SK-N-SH treated with all-trans-retinoic acid at 6 μM for 48 hours (cell line): ENCODE results near the gene SCN11A.

Experiments used
- ATAC-seq: fragments of 200-7000 bp; cut with Tn5 transposase; 3 replicates; pipeline ENCODE4 v1.9.1; 2020; ENCODE audit warnings: mild to moderate bottlenecking, moderate library complexity
- ARNTL ChIP-seq: fragments of 450-650 bp; formaldehyde crosslinking; IDR thresholded peaks from 2 replicates; pipeline ENCODE4 v1.5.0; 2020; ENCODE audit warnings: low read depth, mild to moderate bottlenecking, moderate library complexity, borderline replicate concordance
- BACH2 ChIP-seq: fragments of 250-450 bp; sonication (Bioruptor Pico); IDR thresholded peaks from 2 replicates; pipeline ENCODE4 v1.9.0; 2021; ENCODE audit warnings: mild to moderate bottlenecking, borderline replicate concordance
- CSDC2 ChIP-seq: fragments of 250-450 bp; sonication (Bioruptor Pico); IDR thresholded peaks from 2 replicates; pipeline ENCODE4 v1.5.0; 2020; ENCODE audit warnings: mild to moderate bottlenecking, moderate library complexity
- CSRNP3 ChIP-seq: fragments of 250-450 bp; sonication (Bioruptor Pico); IDR thresholded peaks from 2 replicates; pipeline ENCODE4 v1.5.1; 2021; ENCODE audit warnings: mild to moderate bottlenecking, moderate library complexity
- ESRRG ChIP-seq: fragments of 250-450 bp; sonication (Bioruptor Pico); IDR thresholded peaks from 2 replicates; pipeline ENCODE4 v1.6.1; 2021; ENCODE audit warnings: mild to moderate bottlenecking
- GLIS3 ChIP-seq: fragments of 250-450 bp; sonication (Bioruptor Pico); IDR thresholded peaks from 2 replicates; pipeline ENCODE4 v1.5.0; 2020; ENCODE audit warnings: mild to moderate bottlenecking, moderate library complexity
- ISL1 ChIP-seq: fragments of 250-450 bp; sonication (Bioruptor Pico); IDR thresholded peaks from 2 replicates; pipeline ENCODE4 v2.1.2; 2022; ENCODE audit warnings: mild to moderate bottlenecking, moderate library complexity
- OSR1 ChIP-seq: fragments of 250-450 bp; sonication (Bioruptor Pico); IDR thresholded peaks from 2 replicates; pipeline ENCODE4 v1.8.0; 2022; ENCODE audit warnings: moderate library complexity, mild to moderate bottlenecking, inconsistent platforms
- PATZ1 ChIP-seq: fragments of 250-450 bp; sonication (Bioruptor Pico); IDR thresholded peaks from 2 replicates; pipeline ENCODE4 v1.8.0; 2020; ENCODE audit warnings: mild to moderate bottlenecking, moderate library complexity, borderline replicate concordance
- POU6F1 ChIP-seq: fragments of 250-450 bp; sonication (Bioruptor Pico); IDR thresholded peaks from 2 replicates; pipeline ENCODE4 v1.8.0; 2021; ENCODE audit warnings: low read depth, mild to moderate bottlenecking, moderate library complexity, borderline replicate concordance
- PPARA ChIP-seq: fragments of 250-450 bp; sonication (Bioruptor Pico); IDR thresholded peaks from 2 replicates; pipeline ENCODE4 v1.5.0; 2020; ENCODE audit warnings: mild to moderate bottlenecking, borderline replicate concordance
- RARB ChIP-seq: fragments of 250-450 bp; sonication (Bioruptor Pico); IDR thresholded peaks from 2 replicates; pipeline ENCODE4 v1.8.0; 2021; ENCODE audit warnings: mild to moderate bottlenecking, moderate library complexity
- SNAI2 ChIP-seq: fragments of 250-450 bp; sonication (Bioruptor Pico); IDR thresholded peaks from 2 replicates; pipeline ENCODE4 v1.5.0; 2020; ENCODE audit warnings: mild to moderate bottlenecking, moderate library complexity
- TCF4 ChIP-seq: fragments of 250-450 bp; sonication (Bioruptor Pico); IDR thresholded peaks from 2 replicates; pipeline ENCODE4 v1.8.0; 2021; ENCODE audit warnings: mild to moderate bottlenecking, moderate library complexity, borderline replicate concordance
- ZFP3 ChIP-seq: fragments of 250-450 bp; sonication (Bioruptor Pico); IDR thresholded peaks from 2 replicates; pipeline ENCODE4 v1.5.0; 2020; ENCODE audit warnings: mild to moderate bottlenecking, moderate library complexity
- ZFP30 ChIP-seq: fragments of 450-650 bp; formaldehyde crosslinking; IDR thresholded peaks from 2 replicates; pipeline ENCODE4 v1.5.0; 2022; ENCODE audit warnings: mild to moderate bottlenecking, moderate library complexity
- ZNF565 ChIP-seq: fragments of 450-650 bp; formaldehyde crosslinking; conservative IDR thresholded peaks from 2 replicates; pipeline ENCODE4 v1.5.0; 2020; ENCODE audit warnings: low read depth, mild to moderate bottlenecking, moderate library complexity
- ZNF70 ChIP-seq: fragments of 450-650 bp; formaldehyde crosslinking; IDR thresholded peaks from 2 replicates; pipeline ENCODE4 v1.5.0; 2020; ENCODE audit warnings: mild to moderate bottlenecking, moderate library complexity
- ZNF8 ChIP-seq: fragments of 450-650 bp; formaldehyde crosslinking; IDR thresholded peaks from 2 replicates; pipeline ENCODE4 v1.5.0; 2020; ENCODE audit warnings: mild to moderate bottlenecking, moderate library complexity
- TF ChIP-seq, protein P1 (sequence below): fragments of 250-450 bp; sonication (Bioruptor Pico); IDR thresholded peaks from 2 replicates; pipeline ENCODE4 v1.5.0; 2020; ENCODE audit warnings: mild to moderate bottlenecking, moderate library complexity
- TF ChIP-seq, protein P2 (sequence below): fragments of 250-450 bp; sonication (Bioruptor Pico); IDR thresholded peaks from 2 replicates; pipeline ENCODE4 v1.5.1; 2020; ENCODE audit warnings: low read depth, mild to moderate bottlenecking, moderate library complexity

The SCN11A gene

GRCh38 chr3:39099242-39099641 is 47.5 kb upstream of the SCN11A start:
- ATAC-seq = no peak

DNA sequence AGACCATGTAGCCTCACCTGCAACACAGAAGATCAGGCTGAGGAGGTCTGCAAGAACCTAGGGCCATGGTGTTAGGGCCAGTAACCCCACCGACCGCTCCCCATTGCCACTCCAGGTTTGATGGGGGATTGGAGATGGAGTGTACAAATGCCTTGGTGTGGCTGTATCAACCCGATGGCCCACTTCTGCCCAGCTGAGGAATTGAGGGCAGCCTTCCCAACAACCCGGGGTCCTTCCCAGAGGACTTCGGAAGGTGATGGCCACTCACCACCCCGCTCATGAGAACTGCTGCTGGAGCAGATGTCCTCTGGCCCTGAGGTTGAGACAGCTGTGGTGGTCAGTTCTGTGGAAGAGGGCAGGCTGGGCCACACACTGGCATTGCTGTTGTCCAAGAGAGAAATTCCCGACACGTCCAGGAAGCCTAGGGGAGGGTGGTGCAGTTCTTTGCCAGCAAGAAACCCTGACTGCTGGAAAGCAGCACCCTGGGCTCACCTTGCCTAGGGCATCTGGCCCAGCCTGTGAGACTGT is 46.8 kb upstream of the SCN11A start:
- no peak for ATAC-seq
- no peak for TF ChIP-seq ZFP30 (CRISPR knock-in tag)
- TF ChIP-seq, protein P1, sequence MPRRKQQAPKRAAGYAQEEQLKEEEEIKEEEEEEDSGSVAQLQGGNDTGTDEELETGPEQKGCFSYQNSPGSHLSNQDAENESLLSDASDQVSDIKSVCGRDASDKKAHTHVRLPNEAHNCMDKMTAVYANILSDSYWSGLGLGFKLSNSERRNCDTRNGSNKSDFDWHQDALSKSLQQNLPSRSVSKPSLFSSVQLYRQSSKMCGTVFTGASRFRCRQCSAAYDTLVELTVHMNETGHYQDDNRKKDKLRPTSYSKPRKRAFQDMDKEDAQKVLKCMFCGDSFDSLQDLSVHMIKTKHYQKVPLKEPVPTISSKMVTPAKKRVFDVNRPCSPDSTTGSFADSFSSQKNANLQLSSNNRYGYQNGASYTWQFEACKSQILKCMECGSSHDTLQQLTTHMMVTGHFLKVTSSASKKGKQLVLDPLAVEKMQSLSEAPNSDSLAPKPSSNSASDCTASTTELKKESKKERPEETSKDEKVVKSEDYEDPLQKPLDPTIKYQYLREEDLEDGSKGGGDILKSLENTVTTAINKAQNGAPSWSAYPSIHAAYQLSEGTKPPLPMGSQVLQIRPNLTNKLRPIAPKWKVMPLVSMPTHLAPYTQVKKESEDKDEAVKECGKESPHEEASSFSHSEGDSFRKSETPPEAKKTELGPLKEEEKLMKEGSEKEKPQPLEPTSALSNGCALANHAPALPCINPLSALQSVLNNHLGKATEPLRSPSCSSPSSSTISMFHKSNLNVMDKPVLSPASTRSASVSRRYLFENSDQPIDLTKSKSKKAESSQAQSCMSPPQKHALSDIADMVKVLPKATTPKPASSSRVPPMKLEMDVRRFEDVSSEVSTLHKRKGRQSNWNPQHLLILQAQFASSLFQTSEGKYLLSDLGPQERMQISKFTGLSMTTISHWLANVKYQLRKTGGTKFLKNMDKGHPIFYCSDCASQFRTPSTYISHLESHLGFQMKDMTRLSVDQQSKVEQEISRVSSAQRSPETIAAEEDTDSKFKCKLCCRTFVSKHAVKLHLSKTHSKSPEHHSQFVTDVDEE (CRISPR knock-in tag) = no peak

More at GRCh38 chr3:39099242-39099641, 47.5 kb upstream of the SCN11A start:
- TF ChIP-seq ZNF8 (CRISPR knock-in tag) = no peak
- no peak for TF ChIP-seq BACH2 (CRISPR knock-in tag)
- TF ChIP-seq, protein P1 (CRISPR knock-in tag) = no peak
- no peak for TF ChIP-seq SNAI2 (CRISPR knock-in tag)
- no peak for TF ChIP-seq ZNF565 (CRISPR knock-in tag)
- TF ChIP-seq PPARA (CRISPR knock-in tag) = no peak
- no peak for TF ChIP-seq OSR1 (CRISPR knock-in tag)
- TF ChIP-seq POU6F1 (CRISPR knock-in tag) = no peak
- TF ChIP-seq ESRRG (CRISPR knock-in tag) = no peak
- TF ChIP-seq ZNF70 (CRISPR knock-in tag) = no peak
- TF ChIP-seq, protein P2, sequence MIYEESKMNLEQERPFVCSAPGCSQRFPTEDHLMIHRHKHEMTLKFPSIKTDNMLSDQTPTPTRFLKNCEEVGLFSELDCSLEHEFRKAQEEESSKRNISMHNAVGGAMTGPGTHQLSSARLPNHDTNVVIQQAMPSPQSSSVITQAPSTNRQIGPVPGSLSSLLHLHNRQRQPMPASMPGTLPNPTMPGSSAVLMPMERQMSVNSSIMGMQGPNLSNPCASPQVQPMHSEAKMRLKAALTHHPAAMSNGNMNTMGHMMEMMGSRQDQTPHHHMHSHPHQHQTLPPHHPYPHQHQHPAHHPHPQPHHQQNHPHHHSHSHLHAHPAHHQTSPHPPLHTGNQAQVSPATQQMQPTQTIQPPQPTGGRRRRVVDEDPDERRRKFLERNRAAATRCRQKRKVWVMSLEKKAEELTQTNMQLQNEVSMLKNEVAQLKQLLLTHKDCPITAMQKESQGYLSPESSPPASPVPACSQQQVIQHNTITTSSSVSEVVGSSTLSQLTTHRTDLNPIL (CRISPR knock-in tag) = no peak
- no peak for TF ChIP-seq RARB (CRISPR knock-in tag)
- no peak for TF ChIP-seq TCF4 (CRISPR knock-in tag)
- TF ChIP-seq ISL1 (CRISPR knock-in tag) = no peak
- TF ChIP-seq ZFP3 = no peak
- no peak for TF ChIP-seq PATZ1
- TF ChIP-seq CSRNP3 = no peak
- no peak for TF ChIP-seq CSDC2
- TF ChIP-seq ARNTL (CRISPR knock-in tag) = no peak
- TF ChIP-seq GLIS3 = no peak
- TF ChIP-seq, all 23 proteins: peak for 0
